Thoracic aorta (tissue), 2 donors: ENCODE data around the gene DHRS12. TPM values are rescaled to one million over a fixed set of nuclear protein-coding genes. Genes with fewer than 3 reads are reported as not detected.
A peak's percentile ranks its signal among the peaks of the same experiment; 100 is the strongest.

Experiments
- ATAC-seq: fragments of 150-250 bp; one replicate; pipeline ENCODE4 v1.8.0; 2017; ENCODE audit warnings: low read depth; ENCODE audit not compliant: insufficient number of reproducible peaks, low FRiP score
- DNase-seq: peaks from one replicate; pipeline ENCODE4 v3.0.0-alpha.2; 2020; ENCODE audit warnings: low spot score
- H3K27ac ChIP-seq, 2 donors: fragments of 200-600 bp; sonication (generic); 1 replicate in 1 of 2; 2 replicates in 1 of 2; pipeline ENCODE4 v1.5.1; 2016; ENCODE audit warnings: mild to moderate bottlenecking in 2 of 2, moderate library complexity in 2 of 2
- H3K27me3 ChIP-seq: fragments of 200-600 bp; sonication (generic); replicated peaks from 2 replicates; pipeline ENCODE4 v1.6.0; 2016; ENCODE audit warnings: mild to moderate bottlenecking; ENCODE audit not compliant: insufficient read depth
- H3K36me3 ChIP-seq: fragments of 200-600 bp; sonication (generic); one replicate; pipeline ENCODE4 v1.5.1; 2016
- H3K4me1 ChIP-seq, 2 donors: fragments of 200-600 bp; sonication (generic); 1 replicate in 1 of 2; 2 replicates in 1 of 2; pipeline versions ENCODE4 v1.5.1 to v1.6.0; 2016; ENCODE audit warnings: low read depth in 2 of 2, mild to moderate bottlenecking in 1 of 2; ENCODE audit not compliant: control insufficient read depth in 1 of 2
- H3K4me3 ChIP-seq: fragments of 200-600 bp; sonication (generic); 2 replicates; pipeline ENCODE4 v1.5.1; 2016; ENCODE audit warnings: mild to moderate bottlenecking
- H3K9me3 ChIP-seq: fragments of 200-600 bp; sonication (generic); 2 replicates; pipeline ENCODE4 v1.5.1; 2016
- CTCF ChIP-seq: fragments of 200-600 bp; sonication (generic); IDR thresholded peaks from one replicate; pipeline ENCODE4 v1.5.1; 2019; ENCODE audit warnings: antibody characterized with exemption
- total RNA-seq, 2 donors: library from RNA; depleted of rRNA; stranded (reverse); fragments of >200 nt; gene quantifications; one replicate each; pipeline versions ENCODE4 v1.1.0 to v1.2.3, GENCODE V29; 2016

The DHRS12 gene
- total RNA-seq, 2 donors from 2014 or later: 4.9 to 13.3 TPM

DNA sequence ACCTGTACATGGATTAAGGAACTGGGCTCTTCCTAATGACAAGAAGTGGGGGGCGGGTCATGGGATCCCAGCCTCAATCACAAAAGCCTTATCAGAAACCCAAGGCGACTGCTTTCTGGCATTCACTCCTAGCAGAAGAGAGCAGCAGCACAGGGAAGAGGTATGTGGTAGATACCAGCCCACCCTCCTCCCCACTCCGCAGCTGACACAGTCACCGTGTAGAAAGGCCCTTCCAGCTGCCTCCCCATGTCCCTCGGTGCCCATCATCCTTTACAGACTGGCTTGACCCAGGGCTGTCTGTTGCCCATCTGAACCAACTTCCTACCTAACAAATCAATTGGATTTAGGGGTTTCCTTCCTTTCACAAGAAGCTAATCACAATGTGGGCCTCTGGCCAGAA, 3.1 kb upstream of the DHRS12 start:
- Histone ChIP-seq H3K36me3 (no peaks in the 10 kb centered on the region), H3K27ac (no peak overlapping the region), H3K4me3 (no peak overlapping the region), H3K4me1 (peaks cover 14 to 35% of the 10 kb centered on the region in 2 donors), H3K9me3 (no peaks in the 10 kb centered on the region), H3K27me3 (no peaks in the 10 kb centered on the region)
- no peak for DNase-seq
- TF ChIP-seq CTCF: no peak
- no peak for ATAC-seq

DNA sequence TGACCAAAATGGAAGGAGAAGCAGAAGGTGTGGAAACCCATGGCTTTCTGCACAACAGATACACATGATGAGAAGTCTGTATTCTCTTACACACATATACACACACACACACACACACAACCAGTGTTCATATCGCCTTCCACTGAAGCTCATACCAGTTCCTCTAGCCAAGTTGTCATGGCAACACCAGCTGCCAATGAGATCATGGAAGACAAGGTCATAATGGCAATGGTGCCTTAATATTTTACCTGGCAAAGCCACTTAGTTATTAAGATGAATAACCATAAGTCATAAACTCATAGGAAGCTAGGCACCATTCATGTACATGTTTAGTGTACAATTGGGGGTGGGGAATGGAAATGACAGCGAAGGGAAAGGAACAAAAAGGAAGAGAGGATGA, 2.6 kb upstream of the DHRS12 start:
- ATAC-seq (no peak), DNase-seq (no peak)
- no peak for TF ChIP-seq CTCF
- Histone ChIP-seq H3K27ac (no peak overlapping the region), H3K4me3 (no peak overlapping the region), H3K36me3 (no peaks in the 10 kb centered on the region), H3K9me3 (no peaks in the 10 kb centered on the region), H3K27me3 (no peaks in the 10 kb centered on the region), H3K4me1 (peaks cover 16 to 40% of the 10 kb centered on the region in 2 donors)

DNA sequence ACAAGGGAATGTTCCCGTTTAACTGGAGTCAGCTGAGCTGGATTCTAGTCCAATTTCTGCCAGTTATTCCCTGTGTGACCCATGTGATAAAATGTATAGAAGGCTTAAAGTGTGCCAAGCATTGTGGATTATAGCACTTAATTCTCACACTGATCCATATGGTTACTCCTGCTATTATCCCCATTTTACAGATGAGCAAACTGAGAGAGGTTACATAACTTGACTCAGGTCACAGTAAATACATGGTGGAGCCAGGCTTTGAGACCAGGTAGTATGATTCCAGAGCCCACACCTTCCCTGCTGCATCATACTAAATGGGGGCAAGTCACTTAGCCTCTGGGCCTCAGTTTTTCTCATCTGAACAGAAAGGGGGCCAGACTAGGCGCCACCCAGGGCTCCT, 2.0 kb upstream of the DHRS12 start:
- DNase-seq (no peak), ATAC-seq (no peak)
- Histone ChIP-seq H3K27me3 (no peaks in the 10 kb centered on the region), H3K9me3 (no peaks in the 10 kb centered on the region), H3K27ac (peak overlapping the region in 1 of 2 donors; percentile 97), H3K4me3 (no peak overlapping the region), H3K4me1 (peaks cover 22 to 46% of the 10 kb centered on the region in 2 donors), H3K36me3 (no peaks in the 10 kb centered on the region)
- TF ChIP-seq CTCF: no peak

DNA sequence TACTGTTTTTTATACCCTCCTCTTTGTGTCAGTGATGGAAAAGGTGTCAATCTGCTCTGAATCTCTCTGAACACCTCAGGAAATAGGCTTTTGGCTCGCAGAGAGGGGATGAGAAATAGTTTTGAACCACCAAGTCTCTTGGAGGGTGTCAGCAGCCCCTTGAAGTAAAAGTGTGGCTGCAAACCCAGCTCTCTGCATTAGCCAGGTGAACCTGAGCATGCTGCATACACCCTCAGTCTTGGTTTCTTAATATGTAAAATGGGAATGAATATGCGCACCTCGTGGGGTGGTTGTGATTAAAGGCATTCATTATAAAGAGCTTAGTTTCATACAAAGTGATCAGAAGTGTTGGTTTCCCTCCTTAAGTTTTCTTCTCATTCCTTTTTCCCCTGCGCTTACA, 1.4 kb upstream of the DHRS12 start:
- H3K9me3 ChIP-seq: no peaks in the 10 kb centered on the region
- peak overlapping the region; percentile 83 for H3K4me3 ChIP-seq
- no peaks in the 10 kb centered on the region for H3K36me3 ChIP-seq
- H3K27me3 ChIP-seq: no peaks in the 10 kb centered on the region
- H3K4me1 ChIP-seq: peaks cover 25 to 53% of the 10 kb centered on the region in 2 donors
- H3K27ac ChIP-seq: peak overlapping the region; percentile 97
- no peak for ATAC-seq
- DNase-seq: no peak
- TF ChIP-seq CTCF: no peak

DNA sequence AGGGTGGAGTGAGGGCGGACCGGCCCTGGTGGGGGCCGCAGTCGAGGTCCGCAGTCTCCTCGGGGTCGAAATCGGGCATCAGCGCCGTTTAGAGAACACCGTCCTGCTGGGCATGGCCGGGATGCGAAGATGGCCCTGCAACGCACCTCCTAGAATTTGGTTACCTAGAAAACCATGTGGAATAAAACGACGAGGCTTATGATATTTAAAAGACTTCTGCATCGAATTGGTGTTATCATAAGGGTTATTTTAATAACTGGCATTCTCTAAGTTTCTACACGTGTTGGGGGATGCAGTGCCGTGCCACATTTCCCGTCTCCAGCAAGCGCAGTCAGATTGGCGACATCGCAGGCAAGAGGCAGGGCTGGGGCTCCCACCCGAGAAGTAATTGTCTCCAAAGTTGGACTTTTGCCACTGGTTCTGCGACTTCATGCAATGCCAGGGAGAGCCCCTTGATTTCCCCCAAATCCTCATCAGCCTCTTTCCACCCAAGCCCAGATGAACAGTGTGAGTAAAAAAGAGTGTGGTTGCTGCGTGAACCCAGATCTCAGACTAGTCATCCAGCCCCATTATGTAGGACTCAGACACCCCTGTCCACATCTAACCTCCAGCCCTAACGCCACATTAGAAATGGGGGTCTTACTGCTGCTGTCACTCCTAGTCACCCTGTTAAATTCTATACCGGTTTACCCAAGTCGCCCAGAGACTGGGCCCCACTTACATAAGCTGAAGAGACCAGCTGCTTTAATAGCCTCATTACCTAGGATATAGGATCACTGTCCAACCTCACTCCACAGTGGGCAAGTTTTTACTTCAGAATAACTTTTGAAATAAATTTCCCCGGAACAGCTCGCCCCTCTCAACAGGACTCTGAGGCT, 571 bp upstream of the DHRS12 start:
- no peaks in the 10 kb centered on the region for H3K9me3 ChIP-seq
- peaks cover 25 to 57% of the 10 kb centered on the region in 2 donors for H3K4me1 ChIP-seq
- H3K4me3 ChIP-seq: peak overlapping the region; percentile 83
- H3K27ac ChIP-seq: peak overlapping the region; percentile 97
- peak; percentile 1 for ATAC-seq
- no peaks in the 10 kb centered on the region for H3K27me3 ChIP-seq
- DNase-seq: no peak
- H3K36me3 ChIP-seq: no peaks in the 10 kb centered on the region
- no peak for TF ChIP-seq CTCF
